HG03571 (cell line): ENCODE results near the gene TMTC2.

ENCODE experiments used
- ATAC-seq: cut with Tn5 transposase; IDR thresholded peaks from one replicate; pipeline ENCODE4 v1.9.1; 2021; ENCODE audit not compliant: unreplicated experiment

Gene TMTC2

GRCh38 chr12:82876075-82876474 lies 189.4 kb downstream of the TMTC2 start:
- ATAC-seq = no peak

DNA sequence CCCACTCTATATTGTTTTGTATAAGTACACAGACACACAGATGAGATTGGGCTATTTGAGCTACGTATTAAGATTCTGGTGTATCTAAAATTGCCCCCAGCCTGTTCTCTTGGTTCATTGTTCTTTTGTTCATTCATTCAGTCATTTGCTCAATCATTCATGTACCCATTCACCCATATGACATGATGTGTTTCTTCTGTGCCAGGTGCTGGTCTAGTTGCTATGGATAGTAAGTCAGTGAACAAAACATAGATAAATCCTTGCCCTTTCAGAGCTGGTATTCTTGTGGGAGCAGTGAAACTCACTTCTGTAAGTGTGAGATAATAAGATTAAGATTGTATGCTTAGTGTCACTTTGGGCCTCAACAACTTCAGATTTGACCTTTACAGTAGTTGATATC lies 191.3 kb downstream of the TMTC2 start:
- no peak for ATAC-seq

DNA sequence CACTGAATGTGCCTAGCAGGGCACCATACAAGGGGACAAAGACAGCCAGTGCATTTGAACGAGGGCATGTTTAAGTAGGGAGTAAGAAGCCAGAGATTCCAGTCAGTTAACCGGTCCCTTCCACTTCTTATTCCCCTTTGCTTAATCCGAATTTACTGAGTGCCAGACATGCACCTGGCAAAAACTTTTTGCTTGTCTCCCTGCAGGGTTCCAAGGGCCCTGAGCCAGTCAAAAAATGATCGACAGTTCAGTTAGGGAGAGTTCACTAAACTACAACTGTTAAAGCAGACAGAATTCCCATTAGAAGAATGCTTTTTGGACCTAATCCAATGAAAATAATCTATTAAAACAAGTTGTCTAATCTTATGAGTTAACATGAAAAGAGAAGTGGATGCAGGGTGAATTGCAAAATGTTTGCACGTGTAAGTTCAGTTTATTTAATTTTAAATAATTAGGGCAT lies 193.8 kb downstream of the TMTC2 start:
- no peak for ATAC-seq

- ATAC-seq = no peak
These were observed 197.0 kb downstream of the TMTC2 start for GRCh38 chr12:82883394-82884355.

DNA sequence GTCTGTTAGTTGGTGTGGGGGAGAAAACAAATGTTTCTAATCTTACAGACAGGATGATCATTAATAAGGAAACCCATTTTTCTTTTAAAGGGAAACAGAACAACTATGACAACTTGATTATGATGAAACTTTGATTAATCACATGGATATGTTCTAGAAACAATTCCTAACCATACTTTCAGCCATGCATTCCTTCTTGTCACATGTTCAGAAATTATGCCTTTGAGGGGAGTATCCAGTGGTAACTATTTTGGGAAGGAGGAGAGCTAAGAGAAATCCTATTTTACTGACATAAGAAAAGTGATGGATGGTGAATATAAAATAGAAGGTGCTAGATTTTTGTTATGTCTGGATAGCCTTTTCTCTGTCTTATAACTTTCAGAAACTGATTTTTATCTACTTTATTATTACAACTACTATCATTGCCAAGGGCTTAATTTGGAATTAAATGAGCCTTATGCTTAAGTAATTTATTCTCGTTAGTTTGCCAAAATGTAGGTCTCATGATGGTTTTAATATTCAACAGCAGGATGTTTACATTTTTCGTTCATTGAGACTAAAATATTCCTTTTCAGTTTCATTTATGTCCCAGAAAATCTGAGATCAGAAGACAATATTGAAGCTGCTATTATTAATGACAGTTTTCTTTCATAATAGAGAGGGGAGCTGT lies 200.1 kb downstream of the TMTC2 start:
- no peak for ATAC-seq

- no peak for ATAC-seq
These were observed 207.2 kb downstream of the TMTC2 start for GRCh38 chr12:82893896-82894295.

GRCh38 chr12:82896277-82896676 lies 209.6 kb downstream of the TMTC2 start:
- ATAC-seq = no peak

DNA sequence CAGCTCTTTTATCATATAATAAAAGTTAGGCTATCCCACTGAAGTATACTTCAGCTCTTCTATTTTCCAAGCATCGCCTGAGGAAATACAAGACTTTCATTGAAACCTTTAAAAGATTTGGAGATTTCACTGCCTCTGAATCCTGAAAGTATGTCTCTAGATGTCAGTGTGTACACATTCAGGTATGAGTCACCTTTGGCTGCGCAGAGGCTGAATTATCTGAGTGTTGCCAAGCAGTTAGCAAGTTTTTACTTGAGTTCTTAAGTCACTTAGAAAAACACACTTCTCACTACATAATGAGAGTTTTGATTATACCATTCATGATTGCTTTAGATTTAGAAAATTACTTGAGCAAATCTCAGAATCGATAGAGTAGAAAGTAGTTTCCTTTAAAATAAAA lies 210.3 kb downstream of the TMTC2 start:
- no peak for ATAC-seq

DNA sequence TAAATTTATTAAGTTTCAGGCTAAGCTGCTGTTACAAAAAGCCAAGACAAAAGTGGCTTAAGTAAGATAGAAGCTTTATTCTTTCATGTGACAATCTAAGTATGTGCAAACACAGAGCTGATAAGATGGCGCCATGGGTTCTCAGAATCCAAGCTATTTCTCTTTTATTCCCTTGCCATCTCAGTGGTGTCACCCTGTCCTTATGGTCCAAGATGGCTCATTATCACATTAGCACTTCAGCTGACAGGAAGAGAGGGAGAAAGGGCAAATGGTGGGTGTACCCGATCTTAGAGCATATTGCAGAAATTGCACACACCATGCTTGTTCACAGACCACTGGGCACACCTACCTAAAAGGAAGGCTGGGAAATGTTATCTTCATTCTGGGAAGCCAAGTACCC lies 211.7 kb downstream of the TMTC2 start:
- no peak for ATAC-seq

DNA sequence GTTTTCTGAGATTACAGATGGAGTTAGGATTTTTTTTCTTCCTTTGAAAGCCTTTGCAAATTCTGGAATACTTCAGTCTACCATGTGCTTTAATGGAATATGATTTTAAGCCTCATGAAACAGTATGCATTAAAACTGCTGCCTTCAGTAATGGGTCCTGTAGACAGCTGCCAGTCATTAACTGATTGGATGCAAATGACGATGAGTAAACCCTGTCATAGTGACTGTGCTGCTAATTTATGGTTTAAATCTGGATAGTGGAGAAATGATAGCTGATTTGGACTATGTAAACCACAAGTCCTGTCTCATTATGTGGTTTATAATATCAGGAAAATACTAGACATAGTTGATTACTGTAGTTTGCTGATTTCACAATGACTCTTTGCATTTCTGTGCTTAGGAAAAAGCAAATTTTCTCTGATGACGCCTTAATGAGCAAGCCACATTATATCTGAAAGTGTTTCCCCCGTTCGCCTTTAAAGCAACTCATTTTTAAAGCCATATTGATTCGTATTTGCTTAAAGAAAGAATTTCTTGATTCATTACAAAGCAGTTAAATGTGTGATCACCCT lies 217.6 kb downstream of the TMTC2 start:
- ATAC-seq = no peak

DNA sequence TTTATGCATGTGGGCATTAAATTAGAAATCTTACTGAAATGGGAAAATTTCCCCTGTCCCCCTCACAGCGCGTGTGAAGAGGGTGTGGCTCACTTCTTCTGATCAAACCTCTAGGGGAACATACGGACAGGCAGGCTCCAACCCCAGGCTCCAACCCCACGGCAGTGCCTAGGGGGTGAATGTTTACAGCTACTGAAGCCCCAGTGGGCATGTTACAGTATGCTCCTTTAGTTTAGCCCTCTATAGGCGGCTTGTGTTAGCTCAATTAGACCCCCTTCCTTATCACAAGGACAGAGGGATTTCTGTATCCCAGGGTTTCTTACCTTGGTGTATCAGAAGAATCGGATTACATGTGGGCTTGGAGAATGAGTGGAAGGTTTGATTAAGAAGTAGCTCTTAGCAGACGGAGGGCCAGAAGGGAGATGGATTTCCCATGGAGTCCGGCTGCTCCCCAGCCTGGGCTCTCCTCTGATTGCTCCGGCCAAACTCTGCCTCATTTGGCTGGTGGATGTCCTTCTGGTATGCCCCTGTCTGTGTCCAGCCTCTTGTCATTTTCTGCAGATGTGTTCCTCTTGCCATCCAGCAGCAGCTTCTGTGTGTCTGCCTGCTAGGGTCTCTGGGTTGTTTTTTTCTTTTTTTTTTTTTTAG lies 223.7 kb downstream of the TMTC2 start:
- no peak for ATAC-seq

DNA sequence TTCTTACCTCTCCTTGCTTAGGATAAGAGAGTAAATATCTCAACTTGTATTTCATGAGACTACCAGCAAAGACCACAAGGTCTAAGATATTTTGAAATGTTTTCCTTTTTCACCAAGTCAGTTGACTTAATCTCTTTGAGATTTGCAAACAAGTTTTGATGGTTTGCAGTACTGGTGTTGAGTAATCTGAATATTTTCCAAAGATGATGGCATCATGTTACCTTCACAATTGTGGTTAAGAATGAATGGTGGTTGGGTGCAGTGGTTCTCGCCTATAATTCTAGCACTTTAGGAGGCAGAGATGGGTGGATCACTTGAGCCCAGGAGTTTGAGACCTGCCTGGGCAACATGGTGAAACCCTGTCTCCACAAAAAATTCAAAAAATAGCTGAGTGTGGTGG lies 225.7 kb downstream of the TMTC2 start:
- no peak for ATAC-seq

DNA sequence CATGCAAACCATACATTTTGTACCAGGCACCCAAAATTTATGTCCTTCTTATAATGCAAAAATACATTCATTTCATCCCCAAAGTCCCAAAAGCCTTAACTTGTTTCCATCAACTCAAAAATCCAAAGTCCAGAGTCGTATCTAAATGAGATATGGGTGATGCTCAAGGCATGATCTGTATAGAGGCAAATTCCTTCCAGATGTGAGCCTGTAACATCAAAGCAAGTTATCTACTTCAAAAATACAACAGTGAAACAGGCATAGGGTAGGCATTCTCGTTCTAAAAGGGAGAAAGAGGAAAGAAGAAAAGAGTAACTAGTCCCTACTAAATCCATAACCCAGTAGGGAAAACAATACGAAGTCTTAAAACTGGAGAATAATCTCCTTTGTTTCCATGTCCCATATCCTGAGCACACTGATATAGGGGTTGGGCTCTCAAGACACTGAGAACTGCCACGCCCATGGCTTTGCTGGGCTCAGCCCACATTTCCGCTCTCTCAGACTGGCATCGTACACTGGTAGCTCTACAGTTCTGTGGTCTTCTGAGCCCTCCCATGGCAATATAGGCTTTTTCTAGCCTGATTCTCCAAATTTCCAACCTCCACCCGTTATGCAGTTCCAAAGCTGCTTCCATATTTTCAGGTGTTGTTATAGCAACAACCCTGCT lies 232.8 kb downstream of the TMTC2 start:
- ATAC-seq = no peak

GRCh38 chr12:82923935-82924334 lies 237.2 kb downstream of the TMTC2 start:
- ATAC-seq = no peak

DNA sequence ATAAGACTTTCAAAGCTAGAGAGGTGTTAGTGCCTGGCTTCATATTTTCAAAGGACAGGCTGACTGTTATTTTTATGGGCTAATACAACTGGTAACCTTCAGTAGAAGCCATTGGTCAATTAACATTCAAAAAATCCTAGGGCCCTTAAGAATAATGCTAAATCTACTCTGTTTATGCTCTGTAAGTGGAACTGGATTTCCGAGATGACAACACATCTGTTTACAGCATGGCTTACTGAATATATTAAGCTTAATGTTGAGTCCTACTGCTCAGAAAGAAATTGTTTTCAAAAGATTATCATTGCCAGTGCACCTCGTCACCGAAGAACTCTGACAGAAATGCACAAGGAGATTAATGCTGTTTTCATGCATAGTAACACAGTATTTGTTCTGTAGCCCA lies 239.9 kb downstream of the TMTC2 start:
- no peak for ATAC-seq

- no peak for ATAC-seq
These were observed 243.6 kb downstream of the TMTC2 start for GRCh38 chr12:82930301-82930700.

DNA sequence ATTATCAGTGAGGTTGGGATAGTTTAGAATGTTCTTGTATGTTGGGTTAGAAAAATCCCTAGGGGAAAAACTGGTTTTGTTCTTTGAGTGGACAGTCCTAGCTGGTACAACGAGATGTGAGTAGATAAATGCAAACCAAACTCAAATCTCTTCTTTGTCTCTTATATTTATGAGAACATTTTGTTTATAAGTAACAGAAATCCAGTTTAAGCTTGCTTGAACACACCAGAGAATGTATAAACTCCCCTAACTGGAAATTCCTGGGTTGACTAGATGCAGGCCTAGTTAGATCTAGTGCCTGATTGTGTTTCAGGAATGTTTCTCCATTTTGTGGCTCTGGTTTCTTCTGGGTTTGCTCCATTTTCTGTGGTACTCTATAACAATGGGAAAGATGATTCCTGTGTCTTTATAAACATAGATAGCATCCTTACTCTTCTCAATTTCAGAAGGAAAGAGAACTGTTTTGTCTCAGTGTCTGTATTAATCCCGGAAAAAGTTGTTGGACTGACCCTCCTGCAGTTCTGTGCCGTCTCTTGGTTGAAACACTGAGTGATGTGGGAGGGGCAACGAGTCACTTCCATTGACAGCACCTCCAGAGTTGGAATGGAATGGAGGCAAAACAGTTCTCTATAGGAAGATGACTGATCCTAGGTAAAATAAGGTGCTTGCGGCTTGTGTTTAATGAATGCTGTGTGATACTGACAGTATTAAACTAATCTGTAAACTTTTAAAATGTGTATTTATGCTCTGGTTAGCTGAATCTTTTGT lies 244.8 kb downstream of the TMTC2 start:
- no peak for ATAC-seq

DNA sequence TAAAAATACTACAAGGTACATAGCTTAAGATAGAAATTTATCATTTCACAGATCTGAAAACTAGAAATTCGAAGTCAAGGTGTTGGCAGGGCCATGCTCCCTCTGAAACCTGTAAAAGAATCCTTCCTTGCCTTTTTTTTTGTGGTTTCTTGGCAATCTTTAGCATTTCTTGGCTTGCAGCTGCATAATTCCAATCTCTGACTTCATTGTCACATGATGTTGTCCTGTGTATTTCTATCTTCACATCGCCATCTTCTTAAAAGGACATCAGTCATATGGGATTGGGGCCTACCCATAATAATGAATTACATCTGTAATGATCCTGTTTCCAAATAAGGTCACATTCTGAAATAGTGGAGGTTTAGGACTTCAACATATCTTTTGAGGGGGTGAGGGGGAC lies 250.4 kb downstream of the TMTC2 start:
- no peak for ATAC-seq

GRCh38 chr12:82942521-82942920 lies 255.8 kb downstream of the TMTC2 start:
- no peak for ATAC-seq

GRCh38 chr12:82942991-82943401 lies 256.3 kb downstream of the TMTC2 start:
- ATAC-seq = no peak
